Stimulated activated CD4-positive, alpha-beta T cell treated with anti-CD3 and anti-CD28 coated beads, Interleukin-12 subunit alpha, Interleukin-12 subunit beta, amount 100 ng/mL, for 24 hours (primary cell): ENCODE measurements around the gene RBFOX1.

Experiments
- DNase-seq, 2 experiments: peaks; one replicate each; pipeline ENCODE4 v3.0.0-alpha.2; 2020; ENCODE audit warnings: low read depth in 2 of 2

Gene RBFOX1

GRCh38 chr16:7419441-7419840 is 86.8 kb downstream of the RBFOX1 start:
- DNase-seq, result no peak

- no peak for DNase-seq
Observed at GRCh38 chr16:7420079-7420478, 87.4 kb downstream of the RBFOX1 start.

GRCh38 chr16:7420843-7421242 is 88.2 kb downstream of the RBFOX1 start:
- no peak for DNase-seq

GRCh38 chr16:7421578-7421977 is 88.9 kb downstream of the RBFOX1 start:
- no peak for DNase-seq

GRCh38 chr16:7422036-7422888 is 89.6 kb downstream of the RBFOX1 start:
- no peak for DNase-seq

- no peak for DNase-seq
Observed at GRCh38 chr16:7423434-7424044, 90.9 kb downstream of the RBFOX1 start.

GRCh38 chr16:7426161-7426560 is 93.5 kb downstream of the RBFOX1 start:
- no peak for DNase-seq

- DNase-seq, result no peak
Observed at GRCh38 chr16:7431723-7432122, 99.1 kb downstream of the RBFOX1 start.

- no peak for DNase-seq
Observed at GRCh38 chr16:7436306-7436705, 103.7 kb downstream of the RBFOX1 start.

- no peak for DNase-seq
Observed at GRCh38 chr16:7437135-7437804, 104.6 kb downstream of the RBFOX1 start.

GRCh38 chr16:7437843-7438242 is 105.2 kb downstream of the RBFOX1 start:
- DNase-seq, result no peak

GRCh38 chr16:7438601-7439000 is 106.0 kb downstream of the RBFOX1 start:
- DNase-seq, result no peak

GRCh38 chr16:7439518-7439917 is 106.9 kb downstream of the RBFOX1 start:
- no peak for DNase-seq

GRCh38 chr16:7440886-7441400 is 108.3 kb downstream of the RBFOX1 start:
- DNase-seq, result no peak

- no peak for DNase-seq
Observed at GRCh38 chr16:7442050-7442449, 109.4 kb downstream of the RBFOX1 start.

GRCh38 chr16:7443142-7443541 is 110.5 kb downstream of the RBFOX1 start:
- no peak for DNase-seq

GRCh38 chr16:7443648-7444365 is 111.2 kb downstream of the RBFOX1 start:
- DNase-seq, result no peak

- no peak for DNase-seq
Observed at GRCh38 chr16:7449306-7449705, 116.7 kb downstream of the RBFOX1 start.

GRCh38 chr16:7449808-7450207 is 117.2 kb downstream of the RBFOX1 start:
- DNase-seq, result no peak

- DNase-seq, result no peak
Observed at GRCh38 chr16:7450440-7450839, 117.8 kb downstream of the RBFOX1 start.

- no peak for DNase-seq
Observed at GRCh38 chr16:7452090-7452489, 119.4 kb downstream of the RBFOX1 start.

GRCh38 chr16:7456211-7456610 is 123.6 kb downstream of the RBFOX1 start:
- DNase-seq, result no peak
